ENCODE measurements around the gene STYK1. TPM values are rescaled to one million over a fixed set of nuclear protein-coding genes. Genes with fewer than 3 reads are reported as not detected.

The STYK1 gene
- total and polyA plus RNA-seq, 4 experiments from 2014 or later = not detected

DNA sequence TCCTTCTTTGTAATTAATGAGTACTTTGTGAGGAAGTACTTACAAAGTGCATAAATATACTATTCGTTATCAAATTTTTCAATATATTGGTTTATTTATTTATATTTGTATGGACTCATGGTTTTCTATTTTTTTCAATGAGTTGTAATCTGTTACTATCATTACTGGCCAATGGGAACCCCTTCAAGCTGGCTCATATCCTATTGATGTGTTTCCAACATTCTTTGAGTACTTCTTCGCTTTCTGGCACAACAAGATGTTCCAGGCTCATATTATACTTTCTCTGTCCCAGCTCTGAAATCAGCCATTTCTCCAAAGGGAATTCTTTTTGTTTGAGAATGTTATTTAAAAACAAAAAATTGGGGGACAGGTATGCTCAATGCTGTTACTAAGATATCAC, 31.8 kb upstream of the STYK1 start:
- H3K4me1 Mint-ChIP-seq = peaks cover 7 to 13% (median 11%) of the 10 kb centered on the region in 4 donors
- intact Hi-C loops (cut with micrococcal nuclease) = no loop called here
- no peak overlapping the region for H3K27ac Mint-ChIP-seq
- Histone ChIP-seq H3K27me3 (ENCODE audit: insufficient read depth, low read length) (no peaks in the 10 kb centered on the region), H3K27ac (ENCODE audit: low read depth, low read length) (no peak overlapping the region), H3K4me3 (ENCODE audit: low read length in 2 of 2) (no peak overlapping the region), H3K9me3 (ENCODE audit: control insufficient read depth in 1 of 2, low read length in 2 of 2) (no peaks in the 10 kb centered on the region), H3K4me1 (ENCODE audit: insufficient read depth, low read length) (no peaks in the 10 kb centered on the region), H3K36me3 (ENCODE audit: insufficient read depth, low read length) (no peaks in the 10 kb centered on the region)
- POLR2A ChIA-PET (ENCODE audit: partially characterized antibody) = no interaction called here
- no peaks in the 10 kb centered on the region for H3K9me3 Mint-ChIP-seq
- no peak for DNase-seq
- H3K4me3 Mint-ChIP-seq = no peak overlapping the region
- CTCF ChIA-PET (ENCODE audit: partially characterized antibody) = no interaction called here
- no peaks in the 10 kb centered on the region for H3K36me3 Mint-ChIP-seq
- peaks cover 7 to 17% of the 10 kb centered on the region in 2 donors for H3K27me3 Mint-ChIP-seq

DNA sequence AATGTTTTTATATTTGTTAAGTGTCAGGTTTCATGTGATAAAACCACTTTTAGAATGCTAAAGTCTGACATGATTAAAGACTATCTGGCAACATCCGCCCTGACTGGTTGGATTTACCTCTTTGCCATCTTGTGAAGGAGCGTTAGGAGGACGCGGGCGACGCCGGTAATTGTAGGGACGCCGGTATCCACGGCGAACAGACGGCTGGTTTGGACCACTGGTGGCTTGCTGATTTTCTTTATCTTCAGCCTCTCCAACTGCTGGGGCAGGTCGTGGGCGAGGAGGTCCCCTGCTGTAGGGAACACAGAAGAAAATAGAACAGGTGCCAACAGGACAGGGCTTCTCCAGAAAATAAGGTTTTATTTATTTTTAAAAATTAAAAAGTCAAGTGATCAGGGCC, 28.0 kb upstream of the STYK1 start:
- Histone ChIP-seq H3K27me3 (ENCODE audit: insufficient read depth, low read length) (no peaks in the 10 kb centered on the region), H3K4me3 (ENCODE audit: low read length in 2 of 2) (no peak overlapping the region), H3K4me1 (ENCODE audit: insufficient read depth, low read length) (no peaks in the 10 kb centered on the region), H3K36me3 (ENCODE audit: insufficient read depth, low read length) (no peaks in the 10 kb centered on the region), H3K27ac (ENCODE audit: low read depth, low read length) (no peak overlapping the region), H3K9me3 (ENCODE audit: control insufficient read depth in 1 of 2, low read length in 2 of 2) (no peaks in the 10 kb centered on the region)
- H3K27ac Mint-ChIP-seq = peak overlapping the region in 2 of 7 donors; percentile 1 to 87
- peaks cover 0 to 2% of the 10 kb centered on the region in 2 donors for H3K27me3 Mint-ChIP-seq
- H3K36me3 Mint-ChIP-seq = no peaks in the 10 kb centered on the region
- intact Hi-C loops (cut with micrococcal nuclease) = no loop called here
- no peak overlapping the region for H3K4me3 Mint-ChIP-seq
- H3K4me1 Mint-ChIP-seq = peaks cover 9 to 16% (median 12%) of the 10 kb centered on the region in 4 donors
- POLR2A ChIA-PET (ENCODE audit: partially characterized antibody) = no interaction called here
- CTCF ChIA-PET (ENCODE audit: partially characterized antibody) = no interaction called here
- DNase-seq = no peak
- H3K9me3 Mint-ChIP-seq = no peaks in the 10 kb centered on the region

DNA sequence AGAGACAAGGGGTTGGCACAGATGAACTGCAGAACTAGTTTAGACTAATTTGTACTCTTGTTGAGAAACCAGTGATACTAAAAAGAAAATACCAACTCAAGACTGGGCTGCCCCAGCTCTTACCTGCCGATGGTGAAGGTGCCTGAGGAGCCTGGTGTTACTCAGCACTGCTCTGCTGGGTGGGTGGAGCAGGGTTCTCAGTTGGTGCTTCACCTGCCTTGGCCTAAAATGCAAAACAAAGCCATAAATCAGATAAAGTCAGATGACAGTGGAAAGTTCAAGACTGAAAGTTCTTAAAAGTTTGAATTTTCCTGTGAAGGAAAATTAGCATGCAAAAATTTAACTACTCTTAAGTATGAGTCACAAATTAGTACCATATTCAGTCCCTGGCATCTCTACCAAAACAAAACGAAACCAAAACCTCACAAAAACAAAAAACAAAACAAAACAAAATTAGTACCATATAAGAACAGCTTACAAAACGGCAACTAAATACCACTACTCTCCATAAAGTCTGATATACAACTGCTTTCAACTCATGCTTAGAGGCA, 27.4 kb upstream of the STYK1 start:
- no peaks in the 10 kb centered on the region for H3K9me3 Mint-ChIP-seq
- peak overlapping the region in 7 of 8 donors; percentile 29 to 79 (median 71) for H3K4me3 Mint-ChIP-seq
- Histone ChIP-seq H3K27me3 (ENCODE audit: insufficient read depth, low read length) (no peaks in the 10 kb centered on the region), H3K9me3 (ENCODE audit: control insufficient read depth in 1 of 2, low read length in 2 of 2) (no peaks in the 10 kb centered on the region), H3K36me3 (ENCODE audit: insufficient read depth, low read length) (no peaks in the 10 kb centered on the region), H3K4me1 (ENCODE audit: insufficient read depth, low read length) (no peaks in the 10 kb centered on the region), H3K27ac (ENCODE audit: low read depth, low read length) (no peak overlapping the region), H3K4me3 (ENCODE audit: low read length in 2 of 2) (no peak overlapping the region)
- POLR2A ChIA-PET (ENCODE audit: partially characterized antibody) = no interaction called here
- intact Hi-C loops (cut with micrococcal nuclease) = no loop called here
- DNase-seq = no peak
- H3K36me3 Mint-ChIP-seq = no peaks in the 10 kb centered on the region
- H3K4me1 Mint-ChIP-seq = peaks cover 9 to 16% (median 12%) of the 10 kb centered on the region in 4 donors
- no peaks in the 10 kb centered on the region for H3K27me3 Mint-ChIP-seq
- CTCF ChIA-PET (ENCODE audit: partially characterized antibody) = no interaction called here
- peak overlapping the region; percentile 0 to 87 (median 66) for H3K27ac Mint-ChIP-seq

DNA sequence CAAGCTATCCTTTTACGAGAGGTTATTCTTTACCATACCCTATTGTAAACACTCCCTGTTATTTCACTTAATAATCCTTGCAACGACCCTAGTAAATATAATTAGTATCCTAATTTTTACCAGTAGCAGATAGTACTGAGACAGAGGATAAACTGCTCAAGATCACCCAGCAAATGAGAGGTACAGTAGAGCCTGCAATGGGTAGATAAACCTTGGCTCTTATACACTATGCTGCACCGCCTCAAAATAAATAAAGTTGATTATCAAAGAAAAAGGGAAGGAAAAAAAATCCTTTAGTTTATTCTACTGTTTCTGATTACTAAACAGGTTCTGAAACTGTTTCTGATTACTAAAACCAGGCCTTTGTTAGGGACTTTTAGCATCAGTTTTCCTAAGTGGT, 26.7 kb upstream of the STYK1 start:
- H3K27me3 Mint-ChIP-seq = no peaks in the 10 kb centered on the region
- no peaks in the 10 kb centered on the region for H3K9me3 Mint-ChIP-seq
- Histone ChIP-seq H3K27ac (ENCODE audit: low read depth, low read length) (no peak overlapping the region), H3K36me3 (ENCODE audit: insufficient read depth, low read length) (no peaks in the 10 kb centered on the region), H3K27me3 (ENCODE audit: insufficient read depth, low read length) (no peaks in the 10 kb centered on the region), H3K9me3 (ENCODE audit: control insufficient read depth in 1 of 2, low read length in 2 of 2) (no peaks in the 10 kb centered on the region), H3K4me3 (ENCODE audit: low read length in 2 of 2) (no peak overlapping the region), H3K4me1 (ENCODE audit: insufficient read depth, low read length) (no peaks in the 10 kb centered on the region)
- intact Hi-C loops (cut with micrococcal nuclease) = no loop called here
- ChIA-PET CTCF (ENCODE audit: partially characterized antibody) (interaction anchor here (1.4 kb wide), 1 partner anchor 11 kb away, joined by 3 read pairs; no protein-coding TSS in a partner anchor), POLR2A (ENCODE audit: partially characterized antibody) (no interaction called here)
- DNase-seq = no peak
- H3K4me3 Mint-ChIP-seq = peak overlapping the region in 1 of 8 donors; percentile 79
- H3K27ac Mint-ChIP-seq = peak overlapping the region in 2 of 7 donors; percentile 17 to 43
- peaks cover 9 to 16% (median 12%) of the 10 kb centered on the region in 4 donors for H3K4me1 Mint-ChIP-seq
- no peaks in the 10 kb centered on the region for H3K36me3 Mint-ChIP-seq

DNA sequence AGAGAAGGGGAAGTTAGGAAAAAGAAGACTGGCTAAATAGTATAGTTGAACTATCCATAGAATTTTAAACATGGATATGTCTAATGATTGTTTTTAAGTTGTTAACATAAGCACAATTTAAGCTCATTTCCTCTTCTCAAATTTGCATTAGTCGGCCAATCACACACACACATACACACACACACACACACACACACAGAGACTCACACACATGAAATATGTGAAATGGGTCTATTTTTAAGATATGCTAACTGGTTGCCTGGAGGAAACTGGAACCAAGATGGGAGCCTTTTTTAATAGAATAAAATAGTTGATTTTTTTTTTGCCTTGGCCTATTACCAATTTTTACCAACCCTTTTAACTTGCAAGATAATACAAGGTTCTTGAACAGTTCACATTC, 24.0 kb upstream of the STYK1 start:
- peaks cover 9 to 16% (median 12%) of the 10 kb centered on the region in 4 donors for H3K4me1 Mint-ChIP-seq
- H3K27me3 Mint-ChIP-seq = no peaks in the 10 kb centered on the region
- intact Hi-C loops (cut with micrococcal nuclease) = no loop called here

DNA sequence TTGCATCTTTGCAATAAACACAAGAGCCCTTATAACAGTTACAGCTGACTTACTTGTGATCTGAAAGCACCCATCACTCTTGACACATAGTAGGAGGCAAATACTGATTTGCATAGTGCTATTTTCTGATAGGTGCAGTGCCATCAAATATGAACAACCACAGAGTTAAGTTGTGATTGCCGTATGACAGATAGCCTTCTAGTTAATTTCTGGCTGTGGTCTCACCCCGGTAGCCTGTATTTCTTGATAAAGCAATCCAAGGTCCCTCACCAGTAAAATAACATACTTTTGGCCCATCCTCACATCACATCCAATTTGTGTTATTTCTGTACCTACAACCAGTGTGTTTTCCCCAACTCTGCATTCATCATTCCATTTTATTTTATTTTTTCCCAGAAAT, 23.3 kb upstream of the STYK1 start:
- Mint-ChIP-seq H3K27ac (no peak overlapping the region), H3K36me3 (no peaks in the 10 kb centered on the region), H3K4me1 (peaks cover 9 to 16% (median 12%) of the 10 kb centered on the region in 4 donors), H3K27me3 (no peaks in the 10 kb centered on the region), H3K4me3 (no peak overlapping the region), H3K9me3 (no peaks in the 10 kb centered on the region)
- H3K4me1 ChIP-seq (ENCODE audit: insufficient read depth, low read length) = no peaks in the 10 kb centered on the region
- no peaks in the 10 kb centered on the region for H3K36me3 ChIP-seq (ENCODE audit: insufficient read depth, low read length)
- H3K27ac ChIP-seq (ENCODE audit: low read depth, low read length) = no peak overlapping the region
- ChIA-PET POLR2A (ENCODE audit: partially characterized antibody) (no interaction called here), CTCF (ENCODE audit: partially characterized antibody) (no interaction called here)
- H3K27me3 ChIP-seq (ENCODE audit: insufficient read depth, low read length) = no peaks in the 10 kb centered on the region
- intact Hi-C loops (cut with micrococcal nuclease) = no loop called here
- H3K9me3 ChIP-seq (ENCODE audit: control insufficient read depth in 1 of 2, low read length in 2 of 2) = no peaks in the 10 kb centered on the region
- no peak for DNase-seq
- no peak overlapping the region for H3K4me3 ChIP-seq (ENCODE audit: low read length in 2 of 2)

More for the DNA sequence above, 24.0 kb upstream of the STYK1 start:
- H3K27ac Mint-ChIP-seq = no peak overlapping the region
- no peak overlapping the region for H3K4me3 Mint-ChIP-seq
- H3K9me3 ChIP-seq (ENCODE audit: control insufficient read depth in 1 of 2, low read length in 2 of 2) = no peaks in the 10 kb centered on the region
- CTCF ChIA-PET (ENCODE audit: partially characterized antibody) = no interaction called here
- POLR2A ChIA-PET (ENCODE audit: partially characterized antibody) = no interaction called here
- no peaks in the 10 kb centered on the region for H3K4me1 ChIP-seq (ENCODE audit: insufficient read depth, low read length)
- H3K27me3 ChIP-seq (ENCODE audit: insufficient read depth, low read length) = no peaks in the 10 kb centered on the region
- H3K36me3 Mint-ChIP-seq = no peaks in the 10 kb centered on the region
- no peak overlapping the region for H3K4me3 ChIP-seq (ENCODE audit: low read length in 2 of 2)
- H3K36me3 ChIP-seq (ENCODE audit: insufficient read depth, low read length) = no peaks in the 10 kb centered on the region
- H3K9me3 Mint-ChIP-seq = no peaks in the 10 kb centered on the region
- DNase-seq = no peak
- no peak overlapping the region for H3K27ac ChIP-seq (ENCODE audit: low read depth, low read length)

DNA sequence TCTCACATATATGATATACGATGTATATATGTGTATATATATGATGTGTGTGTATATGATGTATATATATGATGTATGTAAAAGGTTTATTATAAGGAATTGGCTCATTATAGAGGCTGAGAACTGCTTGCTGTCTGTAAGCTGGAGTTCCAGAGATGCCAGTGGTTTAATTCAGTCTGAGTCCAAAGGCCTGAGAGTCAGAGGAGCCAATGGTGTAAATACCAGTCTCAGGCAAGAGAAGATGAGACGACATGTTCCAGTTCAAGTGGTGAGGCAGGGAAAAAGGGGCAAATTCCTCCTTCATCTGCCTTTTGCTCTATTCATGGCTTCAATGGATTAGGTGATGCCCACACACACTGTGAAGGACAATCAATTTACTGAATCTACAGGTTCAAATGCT, 17.1 kb upstream of the STYK1 start:
- Histone ChIP-seq H3K4me3 (ENCODE audit: low read length in 2 of 2) (no peak overlapping the region), H3K4me1 (ENCODE audit: insufficient read depth, low read length) (no peaks in the 10 kb centered on the region), H3K9me3 (ENCODE audit: control insufficient read depth in 1 of 2, low read length in 2 of 2) (no peaks in the 10 kb centered on the region), H3K36me3 (ENCODE audit: insufficient read depth, low read length) (no peaks in the 10 kb centered on the region), H3K27me3 (ENCODE audit: insufficient read depth, low read length) (no peaks in the 10 kb centered on the region), H3K27ac (ENCODE audit: low read depth, low read length) (no peak overlapping the region)
- DNase-seq = no peak
- ChIA-PET CTCF (ENCODE audit: partially characterized antibody) (no interaction called here), POLR2A (ENCODE audit: partially characterized antibody) (no interaction called here)
- Mint-ChIP-seq H3K27me3 (peaks cover 6 to 7% of the 10 kb centered on the region in 2 donors), H3K36me3 (no peaks in the 10 kb centered on the region), H3K27ac (no peak overlapping the region), H3K9me3 (peaks cover 0 to 8% (median 3%) of the 10 kb centered on the region in 8 donors), H3K4me1 (no peaks in the 10 kb centered on the region), H3K4me3 (no peak overlapping the region)
- intact Hi-C loops (cut with micrococcal nuclease) = no loop called here

Measured in CD4-positive, alpha-beta memory T cell (primary cell).